Activated T-cell treated with anti-CD3 and anti-CD28 coated beads, Interleukin-2, amount 50 U/mL, for 4 hours (primary cell): ENCODE measurements around the gene SNED1. TPM values are rescaled to one million over a fixed set of nuclear protein-coding genes. Genes with fewer than 3 reads are reported as not detected.
"Not testable (repeated sequence)": the region's sequence is repeated elsewhere in the genome, so short reads cannot be mapped to it uniquely, and the experiment has no call there.

ENCODE experiments used
- ATAC-seq, 2 donors: fragments of 200-7000 bp; cut with Tn5 transposase; one replicate each; pipeline ENCODE4 v1.10.0; 2021
- DNase-seq: peaks from one replicate; pipeline ENCODE4 v3.0.0-alpha.2; 2020
- H3K27me3 Mint-ChIP-seq: one replicate; pipeline ENCODE4 v1.8.0; 2021; ENCODE audit warnings: low read depth, mixed read lengths
- H3K36me3 Mint-ChIP-seq: one replicate; pipeline ENCODE4 v1.8.0; 2022; ENCODE audit warnings: mixed read lengths; ENCODE audit not compliant: insufficient read depth
- H3K4me1 Mint-ChIP-seq: one replicate; pipeline ENCODE4 v1.8.0; 2021; ENCODE audit warnings: low read depth, mixed read lengths
- H3K4me3 Mint-ChIP-seq: one replicate; pipeline ENCODE4 v1.8.0; 2021; ENCODE audit warnings: mild to moderate bottlenecking, moderate library complexity, mixed read lengths
- H3K9me3 Mint-ChIP-seq: one replicate; pipeline ENCODE4 v1.8.0; 2021; ENCODE audit warnings: mixed read lengths
- total RNA-seq, 3 donors: library from RNA; stranded (reverse); gene quantifications; one replicate each; pipeline ENCODE4 v1.2.1, GENCODE V29; 2021

SNED1 gene
- total RNA-seq, 3 donors from 2014 or later, result 0.53 to 2.1 (median 1.3) TPM

GRCh38 chr2:240965296-240965904 is 33.0 kb upstream of the SNED1 start:
- no peaks in the 10 kb centered on the region for H3K27me3 Mint-ChIP-seq
- no peak overlapping the region for H3K4me3 Mint-ChIP-seq
- H3K4me1 Mint-ChIP-seq, result no peaks in the 10 kb centered on the region
- ATAC-seq (no peak), DNase-seq (no peak)
- no peaks in the 10 kb centered on the region for H3K36me3 Mint-ChIP-seq
- H3K9me3 Mint-ChIP-seq, result no peaks in the 10 kb centered on the region

- H3K4me1 Mint-ChIP-seq, result no peaks in the 10 kb centered on the region
- DNase-seq (no peak), ATAC-seq (no peak)
- H3K4me3 Mint-ChIP-seq, result no peak overlapping the region
- H3K9me3 Mint-ChIP-seq, result no peaks in the 10 kb centered on the region
- H3K27me3 Mint-ChIP-seq, result no peaks in the 10 kb centered on the region
- H3K36me3 Mint-ChIP-seq, result no peaks in the 10 kb centered on the region
Observed at GRCh38 chr2:240965905-240966456, 32.4 kb upstream of the SNED1 start.

GRCh38 chr2:240966457-240966905 is 31.9 kb upstream of the SNED1 start:
- peaks cover 2% of the 10 kb centered on the region for H3K27me3 Mint-ChIP-seq
- DNase-seq (no peak), ATAC-seq (no peak)
- H3K4me3 Mint-ChIP-seq, result no peak overlapping the region
- no peaks in the 10 kb centered on the region for H3K36me3 Mint-ChIP-seq
- no peaks in the 10 kb centered on the region for H3K9me3 Mint-ChIP-seq
- H3K4me1 Mint-ChIP-seq, result no peaks in the 10 kb centered on the region

- H3K36me3 Mint-ChIP-seq, result no peaks in the 10 kb centered on the region
- no peaks in the 10 kb centered on the region for H3K4me1 Mint-ChIP-seq
- DNase-seq (no peak), ATAC-seq (no peak)
- no peak overlapping the region for H3K4me3 Mint-ChIP-seq
- H3K27me3 Mint-ChIP-seq, result peaks cover 6% of the 10 kb centered on the region
- no peaks in the 10 kb centered on the region for H3K9me3 Mint-ChIP-seq
Observed at GRCh38 chr2:240966906-240967680, 31.3 kb upstream of the SNED1 start.

GRCh38 chr2:240967681-240968621 is 30.5 kb upstream of the SNED1 start:
- ATAC-seq (no peak), DNase-seq (no peak)
- H3K4me1 Mint-ChIP-seq, result no peaks in the 10 kb centered on the region
- H3K4me3 Mint-ChIP-seq, result no peak overlapping the region
- H3K9me3 Mint-ChIP-seq, result no peaks in the 10 kb centered on the region
- H3K27me3 Mint-ChIP-seq, result peaks cover 6% of the 10 kb centered on the region
- no peaks in the 10 kb centered on the region for H3K36me3 Mint-ChIP-seq

GRCh38 chr2:240968731-240969624 is 29.4 kb upstream of the SNED1 start:
- peaks cover 9% of the 10 kb centered on the region for H3K27me3 Mint-ChIP-seq
- no peaks in the 10 kb centered on the region for H3K36me3 Mint-ChIP-seq
- no peak for ATAC-seq
- H3K9me3 Mint-ChIP-seq, result peaks cover 3% of the 10 kb centered on the region
- peaks cover 3% of the 10 kb centered on the region for H3K4me1 Mint-ChIP-seq
- no peak overlapping the region for H3K4me3 Mint-ChIP-seq
- no peak for DNase-seq

GRCh38 chr2:240970104-240970503 is 28.3 kb upstream of the SNED1 start:
- peaks cover 15% of the 10 kb centered on the region for H3K27me3 Mint-ChIP-seq
- no peak overlapping the region for H3K4me3 Mint-ChIP-seq
- peaks cover 9% of the 10 kb centered on the region for H3K4me1 Mint-ChIP-seq
- H3K9me3 Mint-ChIP-seq, result peaks cover 3% of the 10 kb centered on the region
- DNase-seq, result no peak
- ATAC-seq, result no peak
- no peaks in the 10 kb centered on the region for H3K36me3 Mint-ChIP-seq

- H3K27me3 Mint-ChIP-seq, result peaks cover 19% of the 10 kb centered on the region
- H3K9me3 Mint-ChIP-seq, result peaks cover 3% of the 10 kb centered on the region
- no peak for DNase-seq
- peaks cover 9% of the 10 kb centered on the region for H3K4me1 Mint-ChIP-seq
- no peak overlapping the region for H3K4me3 Mint-ChIP-seq
- ATAC-seq, result no peak
- H3K36me3 Mint-ChIP-seq, result no peaks in the 10 kb centered on the region
Observed at GRCh38 chr2:240970816-240971215, 27.6 kb upstream of the SNED1 start.

GRCh38 chr2:240972201-240972600 is 26.2 kb upstream of the SNED1 start:
- Mint-ChIP-seq H3K36me3 (no peaks in the 10 kb centered on the region), H3K27me3 (peaks cover 19% of the 10 kb centered on the region), H3K4me3 (no peak overlapping the region), H3K4me1 (peaks cover 9% of the 10 kb centered on the region), H3K9me3 (peaks cover 3% of the 10 kb centered on the region)
- ATAC-seq (no peak), DNase-seq (no peak)

- DNase-seq (no peak), ATAC-seq (no peak)
- H3K4me1 Mint-ChIP-seq, result peaks cover 9% of the 10 kb centered on the region
- H3K27me3 Mint-ChIP-seq, result peaks cover 19% of the 10 kb centered on the region
- H3K36me3 Mint-ChIP-seq, result no peaks in the 10 kb centered on the region
- peaks cover 3% of the 10 kb centered on the region for H3K9me3 Mint-ChIP-seq
- H3K4me3 Mint-ChIP-seq, result no peak overlapping the region
Observed at GRCh38 chr2:240972636-240973521, 25.5 kb upstream of the SNED1 start.

GRCh38 chr2:240974771-240975572 is 23.4 kb upstream of the SNED1 start:
- ATAC-seq (no peak), DNase-seq (no peak)
- no peak overlapping the region for H3K4me3 Mint-ChIP-seq
- H3K4me1 Mint-ChIP-seq, result peaks cover 9% of the 10 kb centered on the region
- H3K36me3 Mint-ChIP-seq, result no peaks in the 10 kb centered on the region
- H3K9me3 Mint-ChIP-seq, result peaks cover 3% of the 10 kb centered on the region
- H3K27me3 Mint-ChIP-seq, result peaks cover 19% of the 10 kb centered on the region

GRCh38 chr2:240975903-240976302 is 22.5 kb upstream of the SNED1 start:
- H3K36me3 Mint-ChIP-seq, H3K4me3 Mint-ChIP-seq, ATAC-seq, DNase-seq, H3K4me1 Mint-ChIP-seq, H3K9me3 Mint-ChIP-seq: not testable (repeated sequence)
- peaks cover 19% of the 10 kb centered on the region for H3K27me3 Mint-ChIP-seq
